Activated CD4-positive, alpha-beta T cell treated with anti-CD3 and anti-CD28 coated beads, Interleukin-2, amount 50 U/mL, for 4 hours (primary cell): Measurements from ENCODE around the gene SLC1A2.

Source experiments
- DNase-seq, 2 experiments: peaks; one replicate each; pipeline ENCODE4 v3.0.0-alpha.2; 2020

SLC1A2 gene

GRCh38 chr11:35293699-35294098, 125.7 kb downstream of the SLC1A2 start:
- DNase-seq, result no peak

GRCh38 chr11:35293035-35293434, 126.3 kb downstream of the SLC1A2 start:
- no peak for DNase-seq

GRCh38 chr11:35292279-35292678, 127.1 kb downstream of the SLC1A2 start:
- no peak for DNase-seq

GRCh38 chr11:35290876-35291275, 128.5 kb downstream of the SLC1A2 start:
- DNase-seq, result no peak

- no peak for DNase-seq
Observed at GRCh38 chr11:35289821-35290220, 129.5 kb downstream of the SLC1A2 start.

GRCh38 chr11:35288817-35289541, 130.4 kb downstream of the SLC1A2 start:
- no peak for DNase-seq

- no peak for DNase-seq
Observed at GRCh38 chr11:35288309-35288708, 131.0 kb downstream of the SLC1A2 start.

GRCh38 chr11:35287344-35287890, 131.9 kb downstream of the SLC1A2 start:
- no peak for DNase-seq

GRCh38 chr11:35286126-35286525, 133.2 kb downstream of the SLC1A2 start:
- DNase-seq, result no peak

GRCh38 chr11:35285471-35285870, 133.9 kb downstream of the SLC1A2 start:
- DNase-seq, result no peak

- DNase-seq, result no peak
Observed at GRCh38 chr11:35282221-35282882, 137.0 kb downstream of the SLC1A2 start.

GRCh38 chr11:35281169-35281688, 138.1 kb downstream of the SLC1A2 start:
- DNase-seq, result no peak

- no peak for DNase-seq
Observed at GRCh38 chr11:35280727-35281126, 138.6 kb downstream of the SLC1A2 start.

GRCh38 chr11:35277827-35278226, 141.5 kb downstream of the SLC1A2 start:
- no peak for DNase-seq

- no peak for DNase-seq
Observed at GRCh38 chr11:35276396-35277145, 142.8 kb downstream of the SLC1A2 start.

- no peak for DNase-seq
Observed at GRCh38 chr11:35275786-35276170, 143.6 kb downstream of the SLC1A2 start.

GRCh38 chr11:35274909-35275785, 144.2 kb downstream of the SLC1A2 start:
- DNase-seq, result no peak

GRCh38 chr11:35272391-35272902, 146.9 kb downstream of the SLC1A2 start:
- DNase-seq, result peak; percentile 17 to 21

GRCh38 chr11:35271031-35271430, 148.3 kb downstream of the SLC1A2 start:
- DNase-seq, result no peak

GRCh38 chr11:35270342-35270741, 149.0 kb downstream of the SLC1A2 start:
- no peak for DNase-seq

- no peak for DNase-seq
Observed at GRCh38 chr11:35267504-35267903, 151.9 kb downstream of the SLC1A2 start.
